Right lobe of liver (tissue), 6 donors: ENCODE data around the gene LTO1. TPM values are rescaled to one million over a fixed set of nuclear protein-coding genes. Genes with fewer than 3 reads are reported as not detected.
"Not testable (repeated sequence)": the region's sequence is repeated elsewhere in the genome, so short reads cannot be mapped to it uniquely, and the experiment has no call there.

Experiments used
- ATAC-seq, 4 donors: fragments of 200-7000 bp; cut with Tn5 transposase; one replicate each; pipeline ENCODE4 v1.9.1; 2020; ENCODE audit warnings: mild to moderate bottlenecking in 4 of 4, moderate library complexity in 4 of 4
- DNase-seq, 3 donors: peaks; one replicate each; pipeline ENCODE4 v3.0.0-alpha.2; 2020
- H3K27ac ChIP-seq, 3 donors: fragments of 200-600 bp; one replicate each; pipeline ENCODE4 v1.8.0; 2022
- H3K27me3 ChIP-seq, 2 donors: fragments of 200-600 bp; one replicate each; pipeline ENCODE4 v1.8.0; 2022
- H3K36me3 ChIP-seq, 4 donors: fragments of 200-600 bp; sonication (generic) in 1 of 4; one replicate each; pipeline versions ENCODE4 v1.5.1 to v1.8.0; 2017 to 2022; ENCODE audit warnings: control low read depth in 1 of 4
- H3K4me1 ChIP-seq, 4 donors: fragments of 200-600 bp; sonication (generic) in 1 of 4; one replicate each; pipeline versions ENCODE4 v1.5.1 to v1.8.0; 2017 to 2022; ENCODE audit warnings: control low read depth in 1 of 4
- H3K4me3 ChIP-seq, 3 donors: fragments of 200-600 bp; one replicate each; pipeline ENCODE4 v1.8.0; 2022
- H3K9me3 ChIP-seq, 4 donors: fragments of 200-600 bp; sonication (generic) in 1 of 4; one replicate each; pipeline versions ENCODE4 v1.5.1 to v1.8.0; 2017 to 2022; ENCODE audit warnings: control low read depth in 1 of 4
- CTCF ChIP-seq, 4 donors: fragments of 200-600 bp in 3 of 4; fragments of 450-650 bp in 1 of 4; IDR thresholded peaks; one replicate each; pipeline versions ENCODE4 v1.5.1 to v1.8.0; 2016 to 2022; ENCODE audit warnings: antibody characterized with exemption in 4 of 4, mild to moderate bottlenecking in 2 of 4
- POLR2A ChIP-seq: fragments of 450-650 bp; IDR thresholded peaks from one replicate; pipeline ENCODE4 v1.6.1; 2017; ENCODE audit warnings: antibody characterized with exemption, mild to moderate bottlenecking
- WGBS: methylation state at CpG from one replicate; pipeline ENCODE4 v1.1.6; 2018; ENCODE audit warnings: low coverage, low lambda C conversion rate; ENCODE audit not compliant: insufficient coverage; ENCODE audit errors: missing lambda C conversion rate; 5-methylcytosine and 5-hydroxymethylcytosine counted together
- intact Hi-C, 2 donors: fragments of 100-400 bp; cut with DNase I; formaldehyde crosslinking; loops; one replicate each; pipeline versions ENCODE4 v1.11.2 to v1.14.1; 2022
- total RNA-seq, 6 experiments: library from RNA; depleted of rRNA in 2 of 6; stranded (reverse); fragments of >200 nt in 2 of 6; fragmentation: NEBNext Ultra II Directional in 3 of 6; extraction: Animal tissue kit (Norgen Biotek cat#: 25700) in 3 of 6; gene quantifications; one replicate each; pipeline versions ENCODE4 v1.1.0 to v1.2.4, GENCODE V29; 2016 to 2023
- donor health status: DM: no; HTN: yes; CAD: no.
- donor health status: DM: no; HTN: no; CAD: no.
- donor health status: DM: no; HTN: no; CAD: no.
- donor health status: DM: no; HTN: yes; CAD: no.
- donor health status: DM: no; HTN: yes; CAD: no.

LTO1 gene
- total RNA-seq, 6 experiments from 2014 or later: 4.1 to 7.9 (median 5.6) TPM

GRCh38 chr11:69627551-69627950, 47.6 kb downstream of the LTO1 start:
- intact Hi-C loops: loop anchor here in 1 of 2 donors (10.0 kb wide), 1 partner anchor 153 kb away; a partner anchor contains a TSS
- Histone ChIP-seq H3K9me3 (no peaks in the 10 kb centered on the region), H3K27me3 (no peaks in the 10 kb centered on the region), H3K4me1 (no peaks in the 10 kb centered on the region), H3K36me3 (no peaks in the 10 kb centered on the region), H3K4me3 (no peak overlapping the region), H3K27ac (no peak overlapping the region)
- 93% methylated on average over 10 of the region's 14 CpGs for WGBS
- ATAC-seq (no peak), DNase-seq (no peak)
- no peak for TF ChIP-seq CTCF (IDR thresholded peaks at IDR 0.05)
- TF ChIP-seq POLR2A: no peak

- intact Hi-C loops: loop anchor here in 1 of 2 donors (10.0 kb wide), 1 partner anchor 151 kb away; a partner anchor contains a TSS
- DNase-seq (no peak), ATAC-seq (no peak)
Observed at GRCh38 chr11:69625476-69625875, 49.7 kb downstream of the LTO1 start.

GRCh38 chr11:69624293-69624692, 50.9 kb downstream of the LTO1 start:
- WGBS: 100% methylated on average over 1 of the region's 1 CpG
- Histone ChIP-seq H3K27ac (no peak overlapping the region), H3K9me3 (no peaks in the 10 kb centered on the region), H3K4me1 (no peaks in the 10 kb centered on the region), H3K4me3 (no peak overlapping the region), H3K27me3 (no peaks in the 10 kb centered on the region), H3K36me3 (no peaks in the 10 kb centered on the region)
- DNase-seq (no peak), ATAC-seq (no peak)
- intact Hi-C loops: loop anchor here in 1 of 2 donors (10.0 kb wide), 1 partner anchor 149 kb away; a partner anchor contains a TSS
- TF ChIP-seq POLR2A: no peak
- no peak for TF ChIP-seq CTCF (IDR thresholded peaks at IDR 0.05)

More at GRCh38 chr11:69625476-69625875, 49.7 kb downstream of the LTO1 start:
- Histone ChIP-seq H3K4me3 (no peak overlapping the region), H3K27me3 (no peaks in the 10 kb centered on the region), H3K9me3 (no peaks in the 10 kb centered on the region), H3K4me1 (no peaks in the 10 kb centered on the region), H3K27ac (no peak overlapping the region), H3K36me3 (no peaks in the 10 kb centered on the region)
- 89% methylated on average over 10 of the region's 10 CpGs for WGBS
- TF ChIP-seq POLR2A: no peak
- TF ChIP-seq CTCF (IDR thresholded peaks at IDR 0.05): no peak

- intact Hi-C loops: loop anchor here in 1 of 2 donors (10.0 kb wide), 1 partner anchor 147 kb away; a partner anchor contains a TSS
- not testable (repeated sequence) for H3K9me3 ChIP-seq, H3K4me3 ChIP-seq, ATAC-seq, H3K27me3 ChIP-seq, H3K36me3 ChIP-seq, DNase-seq, H3K4me1 ChIP-seq, H3K27ac ChIP-seq
- 60% methylated on average over 7 of the region's 8 CpGs for WGBS
Observed at GRCh38 chr11:69622097-69622681, 53.0 kb downstream of the LTO1 start.

- no peak overlapping the region for H3K27ac ChIP-seq
- H3K36me3 ChIP-seq: no peaks in the 10 kb centered on the region
- TF ChIP-seq CTCF (IDR thresholded peaks at IDR 0.05) (no peak), POLR2A (no peak)
- intact Hi-C loops: loop anchor here in 1 of 2 donors (10.0 kb wide), 1 partner anchor 146 kb away; a partner anchor contains a TSS
- H3K4me1 ChIP-seq: no peaks in the 10 kb centered on the region
- 78% methylated on average over 2 of the region's 2 CpGs for WGBS
- DNase-seq (no peak), ATAC-seq (no peak)
- no peak overlapping the region for H3K4me3 ChIP-seq
- no peaks in the 10 kb centered on the region for H3K9me3 ChIP-seq
- H3K27me3 ChIP-seq: no peaks in the 10 kb centered on the region
Observed at GRCh38 chr11:69620683-69621290, 54.4 kb downstream of the LTO1 start.
